ENCODE results near the gene CAGE1.
"Not testable (repeated sequence)": the region's sequence is repeated elsewhere in the genome, so short reads cannot be mapped to it uniquely, and the experiment has no call there.

DNA sequence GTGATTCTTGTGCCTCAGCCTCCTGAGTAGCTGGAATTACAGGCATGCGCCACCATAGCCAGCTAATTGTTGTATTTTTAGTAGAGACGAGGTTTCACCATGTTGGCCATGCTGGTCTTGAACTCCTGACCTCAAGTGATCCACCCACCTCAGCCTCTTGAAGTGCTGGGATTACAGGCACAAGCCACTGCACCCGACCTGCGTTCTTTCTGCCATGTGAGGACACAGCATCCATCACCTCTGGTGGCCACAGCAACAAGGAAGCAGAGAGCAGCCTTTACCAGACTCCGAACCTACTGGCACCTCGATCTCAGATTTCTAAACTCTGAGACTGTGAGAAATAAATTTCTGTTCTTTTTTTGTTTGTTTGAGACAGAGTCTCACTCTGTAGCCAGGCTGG lies 67.7 kb downstream of the CAGE1 start:
- TF ChIP-seq, protein P1, sequence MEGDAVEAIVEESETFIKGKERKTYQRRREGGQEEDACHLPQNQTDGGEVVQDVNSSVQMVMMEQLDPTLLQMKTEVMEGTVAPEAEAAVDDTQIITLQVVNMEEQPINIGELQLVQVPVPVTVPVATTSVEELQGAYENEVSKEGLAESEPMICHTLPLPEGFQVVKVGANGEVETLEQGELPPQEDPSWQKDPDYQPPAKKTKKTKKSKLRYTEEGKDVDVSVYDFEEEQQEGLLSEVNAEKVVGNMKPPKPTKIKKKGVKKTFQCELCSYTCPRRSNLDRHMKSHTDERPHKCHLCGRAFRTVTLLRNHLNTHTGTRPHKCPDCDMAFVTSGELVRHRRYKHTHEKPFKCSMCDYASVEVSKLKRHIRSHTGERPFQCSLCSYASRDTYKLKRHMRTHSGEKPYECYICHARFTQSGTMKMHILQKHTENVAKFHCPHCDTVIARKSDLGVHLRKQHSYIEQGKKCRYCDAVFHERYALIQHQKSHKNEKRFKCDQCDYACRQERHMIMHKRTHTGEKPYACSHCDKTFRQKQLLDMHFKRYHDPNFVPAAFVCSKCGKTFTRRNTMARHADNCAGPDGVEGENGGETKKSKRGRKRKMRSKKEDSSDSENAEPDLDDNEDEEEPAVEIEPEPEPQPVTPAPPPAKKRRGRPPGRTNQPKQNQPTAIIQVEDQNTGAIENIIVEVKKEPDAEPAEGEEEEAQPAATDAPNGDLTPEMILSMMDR (conservative IDR thresholded peaks at IDR 0.05; ENCODE audit: low read depth, low read length), result not testable (repeated sequence)
- TF ChIP-seq EZH2 (IDR thresholded peaks at IDR 0.05; ENCODE audit: low read length, unreplicated experiment); EZH2phosphoT487 (IDR thresholded peaks at IDR 0.05; ENCODE audit: borderline replicate concordance, low read length): not testable (repeated sequence)
